BLaER1 (cell line): Measurements from ENCODE around the gene RPS28.
"Not testable (repeated sequence)": the region's sequence is repeated elsewhere in the genome, so short reads cannot be mapped to it uniquely, and the experiment has no call there.

Experiments
- H3K27ac ChIP-seq: shearing (Covaris generic); formaldehyde crosslinking; 2 replicates; pipeline ENCODE4 v1.8.1; 2022
- H3K27me3 ChIP-seq: shearing (Covaris generic); formaldehyde crosslinking; 2 replicates; pipeline ENCODE4 v1.8.1; 2022
- H3K36me3 ChIP-seq: shearing (Covaris generic); formaldehyde crosslinking; 2 replicates; pipeline ENCODE4 v1.8.1; 2022
- H3K4me1 ChIP-seq: shearing (Covaris generic); formaldehyde crosslinking; 2 replicates; pipeline ENCODE4 v1.8.1; 2022
- H3K4me2 ChIP-seq: shearing (Covaris generic); formaldehyde crosslinking; 2 replicates; pipeline ENCODE4 v1.8.1; 2022
- H3K4me3 ChIP-seq: shearing (Covaris generic); formaldehyde crosslinking; 2 replicates; pipeline ENCODE4 v1.8.1; 2022
- H3K9ac ChIP-seq: shearing (Covaris generic); formaldehyde crosslinking; 2 replicates; pipeline ENCODE4 v1.8.1; 2022
- H3K9me3 ChIP-seq: shearing (Covaris generic); formaldehyde crosslinking; 2 replicates; pipeline ENCODE4 v1.8.1; 2022
- H4K20me1 ChIP-seq: shearing (Covaris generic); formaldehyde crosslinking; 2 replicates; pipeline ENCODE4 v1.8.1; 2022
- Cebpa-rat ChIP-seq: shearing (Covaris generic); IDR thresholded peaks from 2 replicates; pipeline ENCODE4 v1.8.1; 2022

The RPS28 gene

GRCh38 chr19:8333767-8334457 lies 12.6 kb downstream of the RPS28 start:
- peak overlapping the region; percentile 95 for H3K4me2 ChIP-seq
- peaks cover 16% of the 10 kb centered on the region; the same call in 1 of the 2 replicates for H4K20me1 ChIP-seq
- H3K9ac ChIP-seq = no peak overlapping the region
- no peaks in the 10 kb centered on the region for H3K9me3 ChIP-seq
- H3K27me3 ChIP-seq = peaks cover 36% of the 10 kb centered on the region
- peak overlapping the region; percentile 75; the same call in 1 of the 2 replicates for H3K4me3 ChIP-seq
- no peak overlapping the region for H3K27ac ChIP-seq
- no peaks in the 10 kb centered on the region for H3K36me3 ChIP-seq
- H3K4me1 ChIP-seq = peaks cover 43% of the 10 kb centered on the region
- no peak for TF ChIP-seq Cebpa-rat

GRCh38 chr19:8334458-8335342 lies 13.4 kb downstream of the RPS28 start:
- peak overlapping the region; percentile 75 for H3K4me3 ChIP-seq
- no peak for TF ChIP-seq Cebpa-rat
- H3K4me1 ChIP-seq = peaks cover 43% of the 10 kb centered on the region
- H4K20me1 ChIP-seq = peaks cover 16% of the 10 kb centered on the region; the same call in 1 of the 2 replicates
- peak overlapping the region; percentile 95 for H3K4me2 ChIP-seq
- H3K36me3 ChIP-seq = no peaks in the 10 kb centered on the region
- H3K9ac ChIP-seq = peak overlapping the region; percentile 74
- no peaks in the 10 kb centered on the region for H3K9me3 ChIP-seq
- peak overlapping the region; percentile 72 for H3K27ac ChIP-seq
- peaks cover 36% of the 10 kb centered on the region for H3K27me3 ChIP-seq

GRCh38 chr19:8335343-8336071 lies 14.2 kb downstream of the RPS28 start:
- Histone ChIP-seq H3K4me2 (peak overlapping the region; percentile 95), H4K20me1 (peaks cover 16% of the 10 kb centered on the region; the same call in 1 of the 2 replicates), H3K4me3 (peak overlapping the region; percentile 75), H3K4me1 (peaks cover 46% of the 10 kb centered on the region), H3K27me3 (peaks cover 36% of the 10 kb centered on the region), H3K36me3 (no peaks in the 10 kb centered on the region), H3K9ac (peak overlapping the region; percentile 74), H3K27ac (peak overlapping the region; percentile 72), H3K9me3 (no peaks in the 10 kb centered on the region)
- TF ChIP-seq Cebpa-rat = no peak

GRCh38 chr19:8336072-8336569 lies 14.8 kb downstream of the RPS28 start:
- H3K4me3 ChIP-seq = peak overlapping the region; percentile 75; the same call in 1 of the 2 replicates
- H3K4me2 ChIP-seq = peak overlapping the region; percentile 95
- H3K9ac ChIP-seq = no peak overlapping the region
- H3K4me1 ChIP-seq = peaks cover 52% of the 10 kb centered on the region
- no peaks in the 10 kb centered on the region for H3K9me3 ChIP-seq
- H3K36me3 ChIP-seq = no peaks in the 10 kb centered on the region
- peaks cover 36% of the 10 kb centered on the region for H3K27me3 ChIP-seq
- no peak for TF ChIP-seq Cebpa-rat
- H3K27ac ChIP-seq = no peak overlapping the region
- H4K20me1 ChIP-seq = peaks cover 16% of the 10 kb centered on the region; the same call in 1 of the 2 replicates

GRCh38 chr19:8336660-8337059 lies 15.4 kb downstream of the RPS28 start:
- Histone ChIP-seq H3K4me2 (peak overlapping the region; percentile 95), H3K27ac (no peak overlapping the region), H3K4me3 (no peak overlapping the region), H3K36me3 (no peaks in the 10 kb centered on the region), H3K4me1 (peaks cover 57% of the 10 kb centered on the region), H4K20me1 (peaks cover 16% of the 10 kb centered on the region; the same call in 1 of the 2 replicates), H3K9ac (no peak overlapping the region), H3K27me3 (peaks cover 36% of the 10 kb centered on the region), H3K9me3 (no peaks in the 10 kb centered on the region)
- TF ChIP-seq Cebpa-rat = no peak

- Histone ChIP-seq H3K27me3 (peaks cover 40% of the 10 kb centered on the region), H3K4me2 (peak overlapping the region; percentile 95; the same call in 1 of the 2 replicates), H3K9me3 (no peaks in the 10 kb centered on the region), H3K9ac (no peak overlapping the region), H3K4me1 (peaks cover 68% of the 10 kb centered on the region), H4K20me1 (peaks cover 16% of the 10 kb centered on the region; the same call in 1 of the 2 replicates), H3K4me3 (no peak overlapping the region), H3K36me3 (no peaks in the 10 kb centered on the region), H3K27ac (no peak overlapping the region)
- TF ChIP-seq Cebpa-rat = no peak
These were observed 16.4 kb downstream of the RPS28 start for GRCh38 chr19:8337728-8338127.

GRCh38 chr19:8338835-8339234 lies 17.5 kb downstream of the RPS28 start:
- Histone ChIP-seq H3K27me3 (peaks cover 37% of the 10 kb centered on the region), H3K4me1 (peaks cover 73% of the 10 kb centered on the region), H3K9ac (no peak overlapping the region), H4K20me1 (0 out of 2 replicates have a peak, but pooled peaks cover 9% of the 10 kb centered on the region), H3K4me2 (no peak overlapping the region), H3K27ac (no peak overlapping the region), H3K9me3 (no peaks in the 10 kb centered on the region), H3K36me3 (no peaks in the 10 kb centered on the region), H3K4me3 (no peak overlapping the region)
- TF ChIP-seq Cebpa-rat = no peak

GRCh38 chr19:8340341-8341096 lies 19.2 kb downstream of the RPS28 start:
- H3K27ac ChIP-seq = no peak overlapping the region
- no peaks in the 10 kb centered on the region for H4K20me1 ChIP-seq
- H3K27me3 ChIP-seq = peaks cover 20% of the 10 kb centered on the region
- peaks cover 69% of the 10 kb centered on the region for H3K4me1 ChIP-seq
- no peaks in the 10 kb centered on the region for H3K36me3 ChIP-seq
- TF ChIP-seq Cebpa-rat = no peak
- peak overlapping the region; percentile 38; the same call in 1 of the 2 replicates for H3K4me2 ChIP-seq
- no peak overlapping the region for H3K4me3 ChIP-seq
- no peaks in the 10 kb centered on the region for H3K9me3 ChIP-seq
- H3K9ac ChIP-seq = no peak overlapping the region

- not testable (repeated sequence) for H3K36me3 ChIP-seq, H3K9me3 ChIP-seq, H3K4me2 ChIP-seq, H4K20me1 ChIP-seq, H3K4me3 ChIP-seq, H3K27ac ChIP-seq, H3K9ac ChIP-seq, H3K27me3 ChIP-seq
- H3K4me1 ChIP-seq = peaks cover 59% of the 10 kb centered on the region
These were observed 20.2 kb downstream of the RPS28 start for GRCh38 chr19:8341504-8341903.
